ENCODE results near the gene ZFHX3. TPM values are rescaled to one million over a fixed set of nuclear protein-coding genes. Genes with fewer than 3 reads are reported as not detected.

The ZFHX3 gene
- total and polyA plus RNA-seq, 10 of the 15 experiments (the other 5 are each of a cell fraction or from before 2014, with no cell fraction given), result 0.68 to 8.6 (median 2.0) TPM

GRCh38 chr16:72837846-72838585, 209.9 kb downstream of the ZFHX3 start:
- no TSS peak for BruUV-seq (replicated peaks)
- ChIA-PET CTCF (interaction anchor here (1.1 kb wide), 1 partner anchor 8 kb away, joined by 3 read pairs; no protein-coding TSS in a partner anchor), SMC1A (ENCODE audit: uncharacterized antibody, unreplicated experiment) (no interaction called here), RAD21 (ENCODE audit: unreplicated experiment) (interaction anchor here (1.2 kb wide), 1 partner anchor 335 kb away, joined by 4 read pairs; no protein-coding TSS in a partner anchor), POLR2A (no interaction called here)
- H3K4me3 ChIP-seq, result no peak overlapping the region
- H3K9me3 ChIP-seq (replicated peaks; ENCODE audit: control insufficient read depth, insufficient read depth, low read length), result no peaks in the 10 kb centered on the region
- no peaks in the 10 kb centered on the region; a peak in 1 of 4 replicates for H3K36me3 ChIP-seq (ENCODE audit: control insufficient read depth in 2 of 2, insufficient read depth in 2 of 2, low read length in 1 of 2)
- no peak for DNase-seq (ENCODE audit: low read depth, low spot score)
- in situ Hi-C loops (cut with MboI), result no loop called here
- intact Hi-C loops (cut with micrococcal nuclease; ENCODE audit: unreplicated experiment), result loop anchor here (10.0 kb wide), 1 partner anchor 173 kb away; no protein-coding TSS in a partner anchor
- H3K9ac ChIP-seq (ENCODE audit: control insufficient read depth, insufficient read depth, low read length), result no peak overlapping the region
- H3K27me3 ChIP-seq (replicated peaks in 1 of 2; ENCODE audit: control insufficient read depth in 2 of 2, insufficient read depth in 2 of 2, low read length in 1 of 2), result no peaks in the 10 kb centered on the region
- FAIRE-seq, result no peak
- ATAC-seq, result no peak
- H4K20me1 ChIP-seq (ENCODE audit: control insufficient read depth, insufficient read depth), result no peaks in the 10 kb centered on the region; the same call in 1 of the 2 replicates
- no peak overlapping the region for H2AFZ ChIP-seq (ENCODE audit: control insufficient read depth, low read depth, low read length)
- no peaks in the 10 kb centered on the region for H3K79me2 ChIP-seq (ENCODE audit: control insufficient read depth, insufficient read depth, low read length)
- H3K4me1 ChIP-seq (ENCODE audit: control insufficient read depth, insufficient read depth, low read length), result peaks cover 4% of the 10 kb centered on the region; the same call in 1 of the 2 replicates
- WGBS (ENCODE audit: insufficient coverage, insufficient replicate concordance, low lambda C conversion rate, missing lambda C conversion rate), result 97% methylated on average over 9 of the region's 9 CpGs
- H3K27ac ChIP-seq (ENCODE audit: control insufficient read depth, insufficient read depth), result no peak overlapping the region
- H3K4me2 ChIP-seq (ENCODE audit: control insufficient read depth, insufficient read depth), result no peak overlapping the region
- TF ChIP-seq SPI1 (IDR thresholded peaks at IDR 0.05; ENCODE audit: borderline replicate concordance, insufficient read depth, low read depth, low read length) (no peak), EP300 (IDR thresholded peaks at IDR 0.05; ENCODE audit: borderline replicate concordance in 1 of 2, control insufficient read depth in 1 of 2, low read depth in 2 of 2, low read length in 2 of 2) (no peak), SIN3A (IDR thresholded peaks at IDR 0.05; ENCODE audit: low read depth, low read length) (no peak), TBL1XR1 (IDR thresholded peaks at IDR 0.05; ENCODE audit: low read depth, low read length) (no peak), PRDM15 (CRISPR knock-in tag; IDR thresholded peaks at IDR 0.05) (no peak), MTA3 (IDR thresholded peaks at IDR 0.05; ENCODE audit: borderline replicate concordance, low read length) (no peak), SMC3 (IDR thresholded peaks at IDR 0.05; ENCODE audit: borderline replicate concordance, low read length) (no peak), BHLHE40 (IDR thresholded peaks at IDR 0.05; ENCODE audit: borderline replicate concordance in 1 of 2, low read depth in 2 of 2, low read length in 1 of 2) (no peak), BCL11A (IDR thresholded peaks at IDR 0.05; ENCODE audit: low read depth, low read length) (no peak), RAD21 (IDR thresholded peaks at IDR 0.05; ENCODE audit: insufficient read depth, low read depth, low read length) (no peak), CUX1 (IDR thresholded peaks at IDR 0.05; ENCODE audit: insufficient replicate concordance, low read depth, low read length) (no peak), SUPT20H (IDR thresholded peaks at IDR 0.05; ENCODE audit: borderline replicate concordance, control insufficient read depth, low read depth, low read length) (no peak)
